Liver (tissue), 3 donors: ENCODE measurements around the gene OMG.

Experiments
- EGR1 ChIP-seq, 2 donors: IDR thresholded peaks; 2 replicates each; pipeline ENCODE4 v1.6.1; 2016 to 2018; ENCODE audit warnings: antibody characterized with exemption in 2 of 2, low read depth in 2 of 2
- FOXA1 ChIP-seq: IDR thresholded peaks from 2 replicates; pipeline ENCODE4 v1.6.1; 2016; ENCODE audit warnings: antibody characterized with exemption
- HNF4G ChIP-seq: IDR thresholded peaks from 2 replicates; pipeline ENCODE4 v1.6.1; 2016; ENCODE audit warnings: antibody characterized with exemption
- RAD21 ChIP-seq, 2 donors: IDR thresholded peaks; 2 replicates each; pipeline ENCODE4 v1.6.1; 2016; ENCODE audit warnings: antibody characterized with exemption in 2 of 2, mild to moderate bottlenecking in 2 of 2
- TAF1 ChIP-seq: conservative IDR thresholded peaks from 2 replicates; pipeline ENCODE4 v1.6.1; 2016; ENCODE audit warnings: antibody characterized with exemption, mild to moderate bottlenecking
- TF ChIP-seq, protein P1 (sequence below): fragments of 150-350 bp; IDR thresholded peaks from 2 replicates; pipeline ENCODE4 v1.5.1; 2017; ENCODE audit warnings: improper control_type of control experiment, low read depth, low read length; ENCODE audit not compliant: missing input control
- TF ChIP-seq, protein P2 (sequence below): IDR thresholded peaks from 2 replicates; pipeline ENCODE4 v1.6.1; 2016; ENCODE audit warnings: antibody characterized with exemption
- TF ChIP-seq, protein P3 (sequence below): IDR thresholded peaks from 2 replicates; pipeline ENCODE4 v1.6.1; 2016; ENCODE audit warnings: antibody characterized with exemption
- TF ChIP-seq, protein P4 (sequence below): IDR thresholded peaks from 2 replicates; pipeline ENCODE4 v1.6.1; 2016; ENCODE audit warnings: antibody characterized with exemption, mild to moderate bottlenecking
- TF ChIP-seq, protein P5 (sequence below): IDR thresholded peaks from 2 replicates; pipeline ENCODE4 v1.6.1; 2016; ENCODE audit warnings: antibody characterized with exemption
- donor health status: healthy.
- donor health status: healthy.

DNA sequence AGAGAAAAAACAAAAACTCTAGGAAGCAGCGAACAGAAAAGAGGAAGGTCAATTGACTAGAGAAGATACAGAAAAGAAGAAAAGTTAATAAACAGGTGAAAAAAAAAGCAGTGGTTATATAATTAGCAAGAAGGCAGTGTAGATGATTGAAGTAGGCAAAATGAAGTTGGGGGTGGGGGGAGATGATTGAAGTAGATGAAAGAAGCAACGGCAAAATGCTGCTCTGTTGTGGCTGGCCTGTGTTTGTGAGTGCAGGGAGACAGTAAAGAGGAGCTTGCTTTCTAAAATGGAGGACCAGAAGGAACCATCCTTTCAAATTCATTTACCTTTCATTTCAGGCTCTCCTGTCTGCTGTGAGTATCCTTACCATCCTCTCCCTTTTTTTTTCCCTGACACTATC lies 13.2 kb upstream of the OMG start:
- TF ChIP-seq, protein P1, sequence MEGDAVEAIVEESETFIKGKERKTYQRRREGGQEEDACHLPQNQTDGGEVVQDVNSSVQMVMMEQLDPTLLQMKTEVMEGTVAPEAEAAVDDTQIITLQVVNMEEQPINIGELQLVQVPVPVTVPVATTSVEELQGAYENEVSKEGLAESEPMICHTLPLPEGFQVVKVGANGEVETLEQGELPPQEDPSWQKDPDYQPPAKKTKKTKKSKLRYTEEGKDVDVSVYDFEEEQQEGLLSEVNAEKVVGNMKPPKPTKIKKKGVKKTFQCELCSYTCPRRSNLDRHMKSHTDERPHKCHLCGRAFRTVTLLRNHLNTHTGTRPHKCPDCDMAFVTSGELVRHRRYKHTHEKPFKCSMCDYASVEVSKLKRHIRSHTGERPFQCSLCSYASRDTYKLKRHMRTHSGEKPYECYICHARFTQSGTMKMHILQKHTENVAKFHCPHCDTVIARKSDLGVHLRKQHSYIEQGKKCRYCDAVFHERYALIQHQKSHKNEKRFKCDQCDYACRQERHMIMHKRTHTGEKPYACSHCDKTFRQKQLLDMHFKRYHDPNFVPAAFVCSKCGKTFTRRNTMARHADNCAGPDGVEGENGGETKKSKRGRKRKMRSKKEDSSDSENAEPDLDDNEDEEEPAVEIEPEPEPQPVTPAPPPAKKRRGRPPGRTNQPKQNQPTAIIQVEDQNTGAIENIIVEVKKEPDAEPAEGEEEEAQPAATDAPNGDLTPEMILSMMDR: no peak
- TF ChIP-seq, protein P2, sequence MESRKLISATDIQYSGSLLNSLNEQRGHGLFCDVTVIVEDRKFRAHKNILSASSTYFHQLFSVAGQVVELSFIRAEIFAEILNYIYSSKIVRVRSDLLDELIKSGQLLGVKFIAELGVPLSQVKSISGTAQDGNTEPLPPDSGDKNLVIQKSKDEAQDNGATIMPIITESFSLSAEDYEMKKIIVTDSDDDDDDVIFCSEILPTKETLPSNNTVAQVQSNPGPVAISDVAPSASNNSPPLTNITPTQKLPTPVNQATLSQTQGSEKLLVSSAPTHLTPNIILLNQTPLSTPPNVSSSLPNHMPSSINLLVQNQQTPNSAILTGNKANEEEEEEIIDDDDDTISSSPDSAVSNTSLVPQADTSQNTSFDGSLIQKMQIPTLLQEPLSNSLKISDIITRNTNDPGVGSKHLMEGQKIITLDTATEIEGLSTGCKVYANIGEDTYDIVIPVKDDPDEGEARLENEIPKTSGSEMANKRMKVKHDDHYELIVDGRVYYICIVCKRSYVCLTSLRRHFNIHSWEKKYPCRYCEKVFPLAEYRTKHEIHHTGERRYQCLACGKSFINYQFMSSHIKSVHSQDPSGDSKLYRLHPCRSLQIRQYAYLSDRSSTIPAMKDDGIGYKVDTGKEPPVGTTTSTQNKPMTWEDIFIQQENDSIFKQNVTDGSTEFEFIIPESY: no peak
- TF ChIP-seq EGR1 (IDR thresholded peaks at IDR 0.05; ENCODE audit: low read depth in 2 of 2) (no peak), FOXA1 (no peak), TAF1 (no peak), HNF4G (no peak), RAD21 (IDR thresholded peaks at IDR 0.05) (no peak)
- TF ChIP-seq, protein P3, sequence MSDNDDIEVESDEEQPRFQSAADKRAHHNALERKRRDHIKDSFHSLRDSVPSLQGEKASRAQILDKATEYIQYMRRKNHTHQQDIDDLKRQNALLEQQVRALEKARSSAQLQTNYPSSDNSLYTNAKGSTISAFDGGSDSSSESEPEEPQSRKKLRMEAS: no peak
- TF ChIP-seq, protein P4, sequence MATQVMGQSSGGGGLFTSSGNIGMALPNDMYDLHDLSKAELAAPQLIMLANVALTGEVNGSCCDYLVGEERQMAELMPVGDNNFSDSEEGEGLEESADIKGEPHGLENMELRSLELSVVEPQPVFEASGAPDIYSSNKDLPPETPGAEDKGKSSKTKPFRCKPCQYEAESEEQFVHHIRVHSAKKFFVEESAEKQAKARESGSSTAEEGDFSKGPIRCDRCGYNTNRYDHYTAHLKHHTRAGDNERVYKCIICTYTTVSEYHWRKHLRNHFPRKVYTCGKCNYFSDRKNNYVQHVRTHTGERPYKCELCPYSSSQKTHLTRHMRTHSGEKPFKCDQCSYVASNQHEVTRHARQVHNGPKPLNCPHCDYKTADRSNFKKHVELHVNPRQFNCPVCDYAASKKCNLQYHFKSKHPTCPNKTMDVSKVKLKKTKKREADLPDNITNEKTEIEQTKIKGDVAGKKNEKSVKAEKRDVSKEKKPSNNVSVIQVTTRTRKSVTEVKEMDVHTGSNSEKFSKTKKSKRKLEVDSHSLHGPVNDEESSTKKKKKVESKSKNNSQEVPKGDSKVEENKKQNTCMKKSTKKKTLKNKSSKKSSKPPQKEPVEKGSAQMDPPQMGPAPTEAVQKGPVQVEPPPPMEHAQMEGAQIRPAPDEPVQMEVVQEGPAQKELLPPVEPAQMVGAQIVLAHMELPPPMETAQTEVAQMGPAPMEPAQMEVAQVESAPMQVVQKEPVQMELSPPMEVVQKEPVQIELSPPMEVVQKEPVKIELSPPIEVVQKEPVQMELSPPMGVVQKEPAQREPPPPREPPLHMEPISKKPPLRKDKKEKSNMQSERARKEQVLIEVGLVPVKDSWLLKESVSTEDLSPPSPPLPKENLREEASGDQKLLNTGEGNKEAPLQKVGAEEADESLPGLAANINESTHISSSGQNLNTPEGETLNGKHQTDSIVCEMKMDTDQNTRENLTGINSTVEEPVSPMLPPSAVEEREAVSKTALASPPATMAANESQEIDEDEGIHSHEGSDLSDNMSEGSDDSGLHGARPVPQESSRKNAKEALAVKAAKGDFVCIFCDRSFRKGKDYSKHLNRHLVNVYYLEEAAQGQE: no peak
- TF ChIP-seq, protein P5, sequence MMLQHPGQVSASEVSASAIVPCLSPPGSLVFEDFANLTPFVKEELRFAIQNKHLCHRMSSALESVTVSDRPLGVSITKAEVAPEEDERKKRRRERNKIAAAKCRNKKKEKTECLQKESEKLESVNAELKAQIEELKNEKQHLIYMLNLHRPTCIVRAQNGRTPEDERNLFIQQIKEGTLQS: no peak
